ENCODE measurements around the gene CACNA1I. TPM values are rescaled to one million over a fixed set of nuclear protein-coding genes. Genes with fewer than 3 reads are reported as not detected.
A peak's percentile ranks its signal among the peaks of the same experiment; 100 is the strongest.

Gene CACNA1I
- total and polyA plus RNA-seq, 2 experiments from 2014 or later: 0.04 to 0.24 TPM

DNA sequence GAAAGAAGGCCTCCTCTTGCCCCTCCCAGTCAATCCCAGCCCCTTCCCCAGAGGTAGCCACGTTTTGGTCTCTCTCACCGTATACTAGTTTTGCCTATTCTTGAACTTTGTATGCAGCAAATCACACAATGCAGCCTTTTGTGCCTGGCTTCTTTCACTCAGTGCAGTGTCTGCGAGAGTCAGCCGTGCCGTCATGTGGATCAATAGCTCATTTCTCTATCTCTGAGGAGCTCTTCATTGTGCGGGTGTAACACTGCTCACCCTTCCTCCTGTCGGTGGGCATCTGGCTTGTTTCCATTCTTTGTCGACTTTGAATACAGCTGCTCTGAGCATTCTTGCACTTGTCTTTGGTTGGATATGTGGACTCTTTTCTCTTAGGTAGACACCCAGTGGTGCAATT lies 146.5 kb downstream of the CACNA1I start:
- Histone ChIP-seq H3K27me3 (no peaks in the 10 kb centered on the region), H3K36me3 (no peaks in the 10 kb centered on the region), H3K27ac (no peak overlapping the region), H3K4me3 (no peak overlapping the region), H3K4me1 (ENCODE audit: low read depth) (peaks cover 8% of the 10 kb centered on the region), H3K9me3 (ENCODE audit: low read depth) (no peaks in the 10 kb centered on the region)
- TF ChIP-seq, protein P1, sequence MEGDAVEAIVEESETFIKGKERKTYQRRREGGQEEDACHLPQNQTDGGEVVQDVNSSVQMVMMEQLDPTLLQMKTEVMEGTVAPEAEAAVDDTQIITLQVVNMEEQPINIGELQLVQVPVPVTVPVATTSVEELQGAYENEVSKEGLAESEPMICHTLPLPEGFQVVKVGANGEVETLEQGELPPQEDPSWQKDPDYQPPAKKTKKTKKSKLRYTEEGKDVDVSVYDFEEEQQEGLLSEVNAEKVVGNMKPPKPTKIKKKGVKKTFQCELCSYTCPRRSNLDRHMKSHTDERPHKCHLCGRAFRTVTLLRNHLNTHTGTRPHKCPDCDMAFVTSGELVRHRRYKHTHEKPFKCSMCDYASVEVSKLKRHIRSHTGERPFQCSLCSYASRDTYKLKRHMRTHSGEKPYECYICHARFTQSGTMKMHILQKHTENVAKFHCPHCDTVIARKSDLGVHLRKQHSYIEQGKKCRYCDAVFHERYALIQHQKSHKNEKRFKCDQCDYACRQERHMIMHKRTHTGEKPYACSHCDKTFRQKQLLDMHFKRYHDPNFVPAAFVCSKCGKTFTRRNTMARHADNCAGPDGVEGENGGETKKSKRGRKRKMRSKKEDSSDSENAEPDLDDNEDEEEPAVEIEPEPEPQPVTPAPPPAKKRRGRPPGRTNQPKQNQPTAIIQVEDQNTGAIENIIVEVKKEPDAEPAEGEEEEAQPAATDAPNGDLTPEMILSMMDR (IDR thresholded peaks at IDR 0.05; ENCODE audit: low read depth, low read length): no peak
- no peak for DNase-seq (ENCODE audit: low read depth in 1 of 2, low spot score in 1 of 2)

DNA sequence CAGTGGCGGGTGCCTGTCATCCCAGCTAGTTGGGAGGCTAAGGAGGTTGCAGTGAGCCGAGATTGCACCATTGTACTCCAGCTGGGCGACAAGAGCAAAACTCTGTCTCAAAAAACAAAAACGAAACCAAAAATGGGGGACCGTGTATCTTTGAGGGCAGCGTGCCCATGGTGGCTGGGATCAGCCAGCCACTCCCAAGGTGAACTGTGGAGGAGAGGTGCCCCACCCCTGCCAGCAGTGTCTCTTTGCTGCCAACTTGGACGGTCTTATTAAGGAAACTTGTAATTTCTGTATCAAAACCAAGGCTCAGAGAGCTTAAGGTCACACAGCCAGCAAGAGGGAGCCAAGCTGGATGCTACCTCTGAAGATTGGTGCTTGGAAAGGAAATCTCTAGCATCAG lies 147.7 kb downstream of the CACNA1I start:
- Histone ChIP-seq H3K4me1 (ENCODE audit: low read depth) (peaks cover 8% of the 10 kb centered on the region), H3K36me3 (no peaks in the 10 kb centered on the region), H3K4me3 (no peak overlapping the region), H3K27me3 (no peaks in the 10 kb centered on the region), H3K9me3 (ENCODE audit: low read depth) (no peaks in the 10 kb centered on the region), H3K27ac (no peak overlapping the region)
- TF ChIP-seq, protein P1 (IDR thresholded peaks at IDR 0.05; ENCODE audit: low read depth, low read length): no peak
- DNase-seq (ENCODE audit: low read depth in 1 of 2, low spot score in 1 of 2): no peak

DNA sequence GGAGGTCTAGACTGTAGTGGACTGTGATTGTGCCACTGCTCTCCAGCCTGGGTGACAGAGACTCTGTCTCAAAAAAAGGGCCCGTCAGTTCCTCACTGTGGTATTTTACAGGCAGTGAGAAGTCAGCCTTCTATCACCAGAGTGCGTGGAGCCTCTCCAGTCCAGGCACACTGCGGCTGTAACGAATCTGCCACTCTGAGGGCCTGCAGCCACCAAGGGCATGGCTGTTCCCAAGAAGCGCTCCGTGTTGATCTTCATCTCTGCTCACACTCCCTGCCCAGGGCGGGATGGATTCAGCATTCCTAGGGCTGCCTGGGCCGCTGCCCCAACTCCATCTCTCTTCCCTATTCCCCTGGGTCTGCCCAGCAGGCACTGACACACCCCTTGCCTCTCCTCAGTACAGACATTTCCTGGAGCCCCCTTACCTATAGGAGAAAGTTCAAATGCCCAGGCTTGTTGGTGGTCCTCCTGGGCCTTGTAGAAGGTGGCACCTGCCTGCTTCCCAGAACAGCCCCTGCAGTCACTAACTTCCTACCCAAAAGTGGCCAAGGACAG lies 148.4 kb downstream of the CACNA1I start:
- Histone ChIP-seq H3K27me3 (no peaks in the 10 kb centered on the region), H3K4me1 (ENCODE audit: low read depth) (peaks cover 8% of the 10 kb centered on the region), H3K9me3 (ENCODE audit: low read depth) (no peaks in the 10 kb centered on the region), H3K27ac (no peak overlapping the region), H3K4me3 (no peak overlapping the region), H3K36me3 (no peaks in the 10 kb centered on the region)
- no peak for DNase-seq (ENCODE audit: low read depth in 1 of 2, low spot score in 1 of 2)
- TF ChIP-seq, protein P1 (IDR thresholded peaks at IDR 0.05; ENCODE audit: low read depth, low read length): no peak

GRCh38 chr22:39719559-39720450 lies 149.3 kb downstream of the CACNA1I start:
- Histone ChIP-seq H3K27me3 (no peaks in the 10 kb centered on the region), H3K27ac (no peak overlapping the region), H3K36me3 (no peaks in the 10 kb centered on the region), H3K4me1 (ENCODE audit: low read depth) (peaks cover 8% of the 10 kb centered on the region), H3K9me3 (ENCODE audit: low read depth) (no peaks in the 10 kb centered on the region), H3K4me3 (no peak overlapping the region)
- TF ChIP-seq, protein P1 (IDR thresholded peaks at IDR 0.05; ENCODE audit: low read depth, low read length): no peak
- DNase-seq (ENCODE audit: low read depth in 1 of 2, low spot score in 1 of 2): peak in 1 of 2 donors; percentile 2

- H3K27me3 ChIP-seq: no peaks in the 10 kb centered on the region
- TF ChIP-seq, protein P1 (IDR thresholded peaks at IDR 0.05; ENCODE audit: low read depth, low read length): no peak
- no peak overlapping the region for H3K27ac ChIP-seq
- DNase-seq (ENCODE audit: low read depth in 1 of 2, low spot score in 1 of 2): no peak
- H3K4me3 ChIP-seq: no peak overlapping the region
- H3K4me1 ChIP-seq (ENCODE audit: low read depth): peaks cover 8% of the 10 kb centered on the region
- H3K36me3 ChIP-seq: no peaks in the 10 kb centered on the region
- H3K9me3 ChIP-seq (ENCODE audit: low read depth): no peaks in the 10 kb centered on the region
Measured at GRCh38 chr22:39721206-39722031, 150.9 kb downstream of the CACNA1I start.

Data from cardiac muscle cell (in vitro differentiated cells and primary cell).